Bronchial epithelial cell (primary cell): Measurements from ENCODE around the gene PTPN3. TPM values are rescaled to one million over a fixed set of nuclear protein-coding genes. Genes with fewer than 3 reads are reported as not detected.

ENCODE experiments used
- DNase-seq: peaks from one replicate; pipeline ENCODE4 v3.0.0-alpha.2; 2010; ENCODE audit warnings: low read depth
- FAIRE-seq: peaks from 2 replicates; lab custom pipeline; 2011; peaks lifted over from hg19 to GRCh38; lab: Jason Lieb, UNC
- H3K27me3 ChIP-seq: 2 replicates; pipeline ENCODE4 v1.5.1; 2011; ENCODE audit warnings: low read length; ENCODE audit not compliant: control insufficient read depth, insufficient read depth
- H3K36me3 ChIP-seq: 2 replicates; pipeline ENCODE4 v1.5.1; 2011; ENCODE audit warnings: low read length; ENCODE audit not compliant: control insufficient read depth, insufficient read depth
- H3K4me3 ChIP-seq: 2 replicates; pipeline ENCODE4 v1.5.1; 2011; ENCODE audit warnings: mild to moderate bottlenecking, low read depth, low read length, control low read depth
- CTCF ChIP-seq: IDR thresholded peaks from 2 replicates; pipeline ENCODE4 v1.5.1; 2011; ENCODE audit warnings: mild to moderate bottlenecking, moderate library complexity, low read length, control low read depth, inconsistent platforms; ENCODE audit not compliant: insufficient read depth, severe bottlenecking
- total RNA-seq: library from RNA; depleted of rRNA; stranded (reverse); fragments of >200 nt; gene quantifications from 2 replicates; pipeline ENCODE4 v1.2.1, GENCODE V29; 2014

Gene PTPN3
- total RNA-seq, 1 donor from 2014 or later = 14.2 TPM

GRCh38 chr9:109414125-109414785 lies 83.9 kb downstream of the PTPN3 start:
- DNase-seq (no peak), FAIRE-seq (no peak)
- H3K27me3 ChIP-seq = no peaks in the 10 kb centered on the region
- no peak for TF ChIP-seq CTCF
- H3K36me3 ChIP-seq = peaks cover 17% of the 10 kb centered on the region
- H3K4me3 ChIP-seq = no peak overlapping the region

GRCh38 chr9:109411798-109412352 lies 86.2 kb downstream of the PTPN3 start:
- Histone ChIP-seq H3K27me3 (no peaks in the 10 kb centered on the region), H3K36me3 (peaks cover 22% of the 10 kb centered on the region), H3K4me3 (no peak overlapping the region)
- DNase-seq = peak; percentile 15
- FAIRE-seq = no peak
- peak; percentile 71 for TF ChIP-seq CTCF

- FAIRE-seq = no peak
- TF ChIP-seq CTCF = no peak
- no peak for DNase-seq
- Histone ChIP-seq H3K27me3 (no peaks in the 10 kb centered on the region), H3K36me3 (peaks cover 25% of the 10 kb centered on the region), H3K4me3 (no peak overlapping the region)
Measured at GRCh38 chr9:109411069-109411761, 86.9 kb downstream of the PTPN3 start.

GRCh38 chr9:109409773-109410397 lies 88.2 kb downstream of the PTPN3 start:
- no peak overlapping the region for H3K4me3 ChIP-seq
- DNase-seq (no peak), FAIRE-seq (no peak)
- peaks cover 32% of the 10 kb centered on the region for H3K36me3 ChIP-seq
- TF ChIP-seq CTCF = peak; percentile 12
- H3K27me3 ChIP-seq = no peaks in the 10 kb centered on the region

GRCh38 chr9:109408759-109409462 lies 89.2 kb downstream of the PTPN3 start:
- no peak overlapping the region for H3K4me3 ChIP-seq
- no peak for FAIRE-seq
- H3K27me3 ChIP-seq = no peaks in the 10 kb centered on the region
- no peak for DNase-seq
- TF ChIP-seq CTCF = no peak
- peaks cover 36% of the 10 kb centered on the region for H3K36me3 ChIP-seq
